GM19467 (cell line): Measurements from ENCODE around the gene DUSP2.
"Not testable (repeated sequence)": the region's sequence is repeated elsewhere in the genome, so short reads cannot be mapped to it uniquely, and the experiment has no call there.

Experiments
- ATAC-seq: cut with Tn5 transposase; IDR thresholded peaks from one replicate; pipeline ENCODE4 v1.9.1; 2021; ENCODE audit warnings: mild to moderate bottlenecking, moderate library complexity; ENCODE audit not compliant: unreplicated experiment

The DUSP2 gene

DNA sequence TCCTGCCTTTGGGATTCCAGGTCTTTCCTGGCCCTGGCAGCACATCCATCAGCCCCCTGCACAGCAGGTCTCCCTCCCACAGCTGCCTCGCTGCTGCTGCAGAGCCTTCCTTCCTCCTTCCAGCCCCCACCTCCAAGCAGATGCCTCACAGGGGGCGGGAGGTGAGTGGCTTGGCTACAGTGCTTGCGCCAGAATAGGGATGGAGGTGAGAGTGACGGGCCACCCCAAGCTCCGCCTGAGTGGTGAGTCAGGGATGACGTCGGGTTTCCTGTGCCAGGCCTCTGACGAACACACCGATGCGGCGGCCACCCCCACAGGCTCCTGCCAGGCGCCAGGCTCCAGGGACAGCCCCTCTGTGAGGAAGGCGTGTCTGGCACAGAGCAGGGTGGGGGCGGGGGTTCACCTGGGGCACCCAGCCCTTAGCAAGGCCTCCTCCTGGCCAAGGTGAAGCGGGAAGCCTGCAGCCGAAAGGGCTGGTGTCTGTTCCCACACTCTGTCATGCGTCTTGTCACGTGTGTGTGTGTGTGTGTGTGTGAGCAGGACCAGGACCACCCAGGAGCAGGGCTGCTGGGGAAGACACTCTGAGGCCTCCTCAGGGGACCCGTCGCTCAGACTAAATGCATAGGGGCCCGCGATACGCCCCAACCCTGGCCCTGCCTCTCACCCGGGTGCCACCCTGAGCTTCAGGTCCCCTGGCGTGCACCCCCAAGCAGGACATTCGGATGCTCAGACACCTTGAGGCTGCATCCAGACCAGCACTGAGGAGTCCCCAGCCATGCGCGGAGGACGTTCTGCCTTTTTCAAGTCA lies 3.4 kb upstream of the DUSP2 start:
- ATAC-seq, result peak; percentile 36

DNA sequence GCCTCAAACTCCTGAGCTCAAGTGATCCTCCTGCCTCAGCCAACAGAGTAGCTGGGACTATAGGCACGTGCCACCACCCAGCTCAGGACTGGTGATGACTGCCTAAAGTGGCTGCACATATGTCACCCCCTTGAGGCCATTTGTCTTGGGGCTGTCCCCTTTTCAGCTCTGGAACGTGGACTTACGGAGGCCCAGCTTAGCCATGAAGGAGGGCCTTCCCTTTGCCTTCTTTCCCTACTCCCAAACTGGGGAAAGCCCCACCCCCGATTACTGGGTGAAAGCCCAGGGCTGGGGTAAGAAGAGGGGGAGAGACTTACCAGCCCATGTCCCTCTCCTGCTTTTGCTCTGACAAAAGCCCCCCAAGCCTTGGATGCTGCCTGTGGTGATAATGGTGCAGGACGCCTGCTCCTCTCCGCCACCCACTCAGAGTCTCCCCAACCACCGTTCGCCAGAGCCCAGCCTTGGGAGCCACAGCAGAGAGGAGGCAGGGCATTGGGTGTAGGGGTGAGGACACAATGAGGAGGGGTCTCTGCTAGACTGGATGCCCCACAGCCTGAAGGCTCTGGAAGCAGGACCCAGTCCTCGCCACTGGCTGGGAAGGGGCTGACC lies 2.5 kb upstream of the DUSP2 start:
- ATAC-seq, result no peak

DNA sequence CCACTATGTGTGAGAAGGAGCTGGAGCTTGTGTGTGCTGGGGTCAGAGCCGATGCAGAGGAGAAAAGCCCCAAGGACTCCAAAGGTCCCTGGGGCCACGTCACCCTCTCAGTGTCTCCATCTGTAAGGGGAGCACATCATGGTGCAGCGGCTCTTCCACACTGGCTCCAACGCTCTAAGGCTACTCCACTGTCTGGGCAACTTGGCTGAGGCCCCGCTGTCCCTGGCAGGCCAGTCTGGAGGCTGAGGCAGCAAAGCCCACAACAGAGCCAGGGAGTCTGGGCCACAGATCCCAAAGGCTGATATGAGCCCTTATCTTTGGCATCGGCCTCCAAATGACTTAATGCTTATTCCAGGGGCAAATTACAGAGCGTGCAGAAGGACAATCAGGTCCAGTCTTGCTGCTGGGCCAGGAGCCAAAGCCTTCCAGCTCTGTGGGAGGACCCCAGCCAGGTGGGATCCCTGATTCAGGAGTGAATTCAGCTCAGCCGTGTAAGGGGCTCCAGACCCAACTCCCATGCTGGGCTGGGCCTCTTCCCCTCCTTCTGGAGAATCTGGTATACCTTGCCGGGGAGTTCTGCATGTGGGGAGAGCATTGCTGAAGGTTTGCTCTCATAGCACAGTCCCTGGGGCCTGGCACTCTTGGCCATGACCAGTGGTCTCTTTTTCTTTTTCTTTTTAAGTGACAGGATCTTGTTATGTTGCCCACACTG lies 1.8 kb upstream of the DUSP2 start:
- no peak for ATAC-seq

DNA sequence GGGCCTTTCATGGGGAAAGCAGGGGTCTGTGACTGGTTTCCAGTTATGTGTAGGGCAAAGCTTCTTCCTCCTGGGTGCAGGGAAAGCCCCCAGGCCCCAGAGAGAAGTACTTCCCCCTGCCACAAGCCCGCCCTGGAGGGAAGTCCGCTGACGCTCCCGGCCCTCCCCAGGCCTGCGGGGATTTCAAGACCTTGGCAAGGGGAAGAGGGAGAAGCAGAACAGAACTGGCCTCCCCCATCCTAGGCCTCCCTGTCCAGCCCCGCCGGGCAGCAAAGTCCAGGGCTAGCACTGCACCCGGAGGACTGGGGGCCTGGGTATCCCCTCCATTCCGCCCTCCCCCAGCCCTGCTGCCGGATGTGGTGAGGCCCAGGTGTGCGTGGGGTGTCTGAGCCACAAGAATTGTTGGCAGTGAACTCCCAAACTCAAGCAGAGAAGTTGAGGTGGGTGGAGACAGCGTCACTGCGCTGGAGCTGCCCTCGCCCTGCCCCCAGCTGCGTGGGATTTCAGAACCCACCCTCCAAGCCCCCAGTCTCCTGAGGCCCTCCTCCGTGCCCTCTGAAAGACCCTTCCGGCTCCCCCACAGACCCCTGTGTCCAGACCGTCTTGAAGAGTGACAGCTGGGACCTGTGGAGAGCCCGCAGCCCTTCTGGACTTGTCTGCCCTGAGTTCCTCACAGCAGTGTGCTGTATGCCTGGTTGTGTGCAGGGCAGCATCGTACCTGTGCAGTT lies 1.1 kb upstream of the DUSP2 start:
- no peak for ATAC-seq

DNA sequence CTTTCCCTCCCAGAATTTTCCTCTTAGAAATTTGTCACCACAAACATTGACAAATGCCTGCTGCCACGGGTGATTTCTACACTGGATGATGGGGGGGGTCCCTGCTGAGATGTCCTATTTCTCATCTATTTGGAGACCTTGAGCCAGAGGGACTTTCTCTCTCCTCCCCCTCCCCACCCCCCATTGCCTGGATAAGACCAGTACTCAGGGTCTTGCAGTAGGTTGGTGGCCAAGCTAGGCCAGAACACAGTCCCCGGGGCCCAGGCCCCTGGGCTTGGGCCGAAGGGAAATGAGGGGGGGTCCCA lies 560 bp upstream of the DUSP2 start:
- no peak for ATAC-seq

DNA sequence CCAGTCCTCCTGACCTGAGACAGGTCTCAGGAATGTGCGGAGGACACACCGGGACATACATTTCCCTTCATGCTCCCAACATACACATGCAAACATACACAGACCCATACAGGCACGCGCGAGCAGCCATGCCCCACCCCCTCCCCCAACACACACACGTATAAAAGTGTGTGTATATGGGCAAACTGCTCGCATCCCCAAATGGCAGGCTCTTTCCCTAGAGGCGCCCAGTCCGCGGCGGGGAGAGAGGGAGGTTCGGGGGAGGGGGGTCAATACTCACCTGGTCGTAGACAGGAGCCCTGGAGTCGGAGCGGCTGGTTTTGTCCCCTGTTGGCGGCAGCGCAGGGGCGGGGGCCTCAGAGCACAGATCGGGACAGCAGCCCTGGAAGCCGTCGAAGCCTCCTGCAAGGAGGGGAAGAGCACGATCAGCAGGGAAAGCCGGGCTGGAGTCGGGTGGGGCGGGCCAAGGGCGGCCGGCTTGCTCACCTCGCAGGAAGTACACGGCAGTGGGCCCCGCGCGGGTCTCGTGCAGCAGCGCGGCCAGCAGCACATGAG lies 682 bp downstream of the DUSP2 start:
- ATAC-seq, result no peak

DNA sequence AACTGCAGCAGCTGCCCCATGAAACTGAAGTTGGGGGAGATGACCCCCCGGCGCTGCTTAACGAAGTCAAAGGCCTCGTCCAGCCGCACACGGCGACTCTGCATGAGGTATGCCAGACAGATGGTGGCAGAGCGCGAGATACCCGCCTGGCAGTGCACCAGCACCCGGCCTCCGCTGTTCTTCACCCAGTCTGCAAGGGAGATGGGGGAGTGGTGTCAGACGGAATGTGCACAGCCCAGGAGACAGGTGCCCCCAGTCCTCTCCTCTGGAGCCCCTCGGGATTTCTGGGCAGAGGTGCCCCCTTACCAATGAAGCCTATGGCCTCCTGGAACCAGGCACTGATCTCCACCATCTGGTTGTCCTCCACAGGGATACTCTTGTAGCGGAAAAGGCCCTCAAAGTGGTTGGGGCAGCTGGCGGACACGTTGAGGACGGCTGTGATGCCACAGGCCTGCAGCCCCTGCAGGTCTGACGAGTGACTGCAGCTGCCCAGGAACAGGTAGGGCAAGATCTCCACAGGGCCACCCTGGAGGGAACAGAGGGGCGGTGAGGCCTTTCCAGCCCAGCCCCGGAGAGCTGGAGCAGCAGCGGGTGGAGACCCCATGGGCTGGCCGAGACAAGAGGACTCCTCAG lies 1.3 kb downstream of the DUSP2 start:
- no peak for ATAC-seq

DNA sequence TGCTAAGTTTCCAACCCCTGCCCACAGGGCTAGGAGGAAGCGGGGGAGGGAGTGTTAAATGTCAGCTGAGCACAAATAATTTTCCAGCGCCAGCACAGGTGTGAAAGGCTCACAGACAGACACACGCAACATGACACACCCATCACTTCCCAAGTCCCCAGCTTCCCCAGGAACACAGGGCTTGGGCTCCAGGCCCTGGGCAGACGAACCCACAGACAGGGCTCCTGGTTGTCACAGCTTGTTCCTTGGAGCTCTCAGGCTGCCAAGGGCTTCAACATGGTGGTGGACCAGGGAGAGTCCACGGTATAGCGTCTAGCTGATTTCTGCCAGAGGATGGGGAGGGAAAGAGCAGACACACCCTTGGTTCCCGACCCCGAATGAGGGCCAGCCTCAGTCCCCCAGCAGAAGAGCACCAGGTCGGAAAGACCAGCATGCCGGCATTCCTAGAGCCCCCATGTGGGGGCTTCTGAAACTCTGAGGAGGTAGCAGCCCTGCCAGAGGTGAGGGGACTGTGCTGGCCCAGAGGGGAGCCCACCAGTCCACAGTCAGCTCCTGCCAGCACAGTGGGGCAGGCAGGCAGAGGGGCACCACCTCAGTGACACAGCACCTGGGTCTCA lies 1.9 kb downstream of the DUSP2 start:
- no peak for ATAC-seq

DNA sequence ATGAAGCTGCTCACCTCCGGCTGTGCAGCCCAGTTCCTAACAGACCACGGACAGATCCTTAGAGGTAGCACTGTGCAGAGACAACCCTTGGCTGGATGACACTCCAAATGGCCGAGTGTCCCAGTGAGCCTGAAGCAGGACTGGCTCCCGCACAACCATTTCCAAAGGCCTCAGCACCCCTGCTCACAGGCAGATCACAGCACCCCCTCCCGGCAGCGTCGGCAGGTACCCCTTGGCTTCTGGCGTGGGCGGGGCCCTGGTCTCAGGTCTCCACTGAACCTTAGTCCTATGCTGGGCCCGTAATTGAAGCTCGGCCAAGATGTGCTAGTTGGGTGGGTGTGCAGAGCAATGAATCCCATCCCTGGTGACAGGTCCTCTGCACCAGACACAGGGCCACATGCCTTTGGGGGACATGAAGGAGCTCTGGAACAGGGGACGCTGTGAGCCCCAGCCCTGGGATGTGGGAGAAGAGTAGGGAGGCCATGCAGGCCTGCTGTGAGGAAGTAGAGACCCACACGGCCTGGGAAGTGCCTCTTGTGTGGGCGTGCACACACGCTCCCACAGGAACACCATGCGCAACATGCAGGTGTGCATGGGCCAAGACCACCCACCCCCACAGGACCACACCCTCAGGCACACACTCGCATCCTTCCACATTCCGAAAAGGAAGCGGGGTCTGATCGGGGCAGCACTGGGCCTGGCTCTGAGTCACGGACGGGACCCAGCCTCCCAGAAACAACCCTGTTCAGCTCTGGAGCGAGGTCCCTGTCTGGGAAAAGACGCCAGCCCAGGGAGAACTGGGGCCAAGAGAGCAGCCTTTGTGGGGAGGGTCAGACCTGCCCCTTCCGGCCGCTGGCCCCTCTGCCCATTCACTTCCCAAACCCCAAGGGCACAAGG lies 2.8 kb downstream of the DUSP2 start:
- ATAC-seq, result no peak

DNA sequence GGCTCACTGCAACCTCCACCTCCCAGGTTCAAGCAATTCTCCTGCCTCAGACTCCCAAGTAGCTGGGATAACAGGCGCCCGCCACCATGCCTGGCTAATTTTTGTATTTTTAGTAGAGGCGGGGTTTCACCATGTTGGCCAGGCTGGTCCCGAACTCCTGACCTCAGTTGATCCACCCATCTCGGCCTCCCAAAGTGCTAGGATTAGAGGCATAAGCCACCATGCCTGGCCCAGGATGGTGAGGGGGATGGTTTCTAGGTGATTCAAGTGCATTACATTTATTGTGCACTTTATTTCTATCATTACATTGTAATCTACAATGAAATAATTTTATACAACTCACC lies 3.6 kb downstream of the DUSP2 start:
- ATAC-seq, result not testable (repeated sequence)

DNA sequence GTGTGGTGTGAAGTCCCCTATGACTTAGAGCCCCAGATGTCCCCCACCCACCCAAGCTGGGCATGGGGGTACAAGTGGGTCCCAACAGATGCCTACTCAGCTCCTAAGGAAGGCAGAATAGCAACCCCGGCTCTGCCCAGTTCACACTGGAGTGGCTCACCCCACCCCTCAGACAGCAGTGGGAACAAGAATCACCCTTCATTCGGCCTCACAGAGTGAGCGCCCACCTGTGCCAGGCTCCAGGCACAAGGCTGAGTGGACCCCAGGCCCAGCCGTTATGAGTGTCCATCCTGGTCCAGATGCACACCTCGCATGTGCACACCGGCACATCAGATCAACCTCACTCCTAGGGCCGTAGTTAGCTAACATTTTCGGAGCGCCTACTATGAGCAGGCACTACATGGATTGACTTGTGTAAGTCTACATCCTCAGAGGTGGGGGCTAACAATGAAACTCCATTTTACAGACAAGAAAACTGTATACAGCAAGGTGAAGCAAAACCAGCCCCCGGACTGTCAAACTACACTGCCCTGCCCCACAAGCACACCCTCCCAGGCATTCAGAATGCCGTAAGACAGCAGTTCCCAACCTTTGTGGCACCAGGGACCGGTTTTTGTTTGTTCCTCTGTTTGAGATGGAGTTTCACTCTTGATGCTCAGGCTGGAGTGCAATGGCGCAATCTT lies 4.2 kb downstream of the DUSP2 start:
- ATAC-seq, result no peak

DNA sequence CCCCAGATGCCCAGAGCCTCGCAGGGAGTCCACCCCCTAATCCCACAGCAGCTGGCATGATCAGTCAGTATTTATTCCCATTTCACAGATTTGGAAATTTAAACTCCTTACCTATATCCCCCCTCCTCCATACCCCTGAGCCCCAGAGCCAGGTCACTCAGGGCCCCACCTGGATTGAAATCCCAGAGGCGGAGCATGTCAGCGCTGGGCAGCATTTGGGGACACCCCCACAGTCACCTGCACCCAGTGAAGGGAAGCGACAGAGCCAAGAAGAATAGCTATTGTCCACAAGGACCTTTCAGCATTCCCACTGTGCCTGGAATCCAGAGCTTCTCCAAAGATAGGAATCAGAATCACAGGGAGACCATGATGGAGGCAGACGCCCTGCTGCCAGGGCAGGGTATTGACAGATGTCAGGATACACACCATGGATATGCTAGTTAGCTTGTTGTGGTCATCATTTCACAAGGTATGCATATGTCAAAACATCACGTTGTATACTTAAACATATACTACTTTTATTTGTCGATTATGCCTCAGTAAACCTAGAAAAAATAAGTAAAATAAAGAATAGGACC lies 6.0 kb downstream of the DUSP2 start:
- ATAC-seq, result no peak

DNA sequence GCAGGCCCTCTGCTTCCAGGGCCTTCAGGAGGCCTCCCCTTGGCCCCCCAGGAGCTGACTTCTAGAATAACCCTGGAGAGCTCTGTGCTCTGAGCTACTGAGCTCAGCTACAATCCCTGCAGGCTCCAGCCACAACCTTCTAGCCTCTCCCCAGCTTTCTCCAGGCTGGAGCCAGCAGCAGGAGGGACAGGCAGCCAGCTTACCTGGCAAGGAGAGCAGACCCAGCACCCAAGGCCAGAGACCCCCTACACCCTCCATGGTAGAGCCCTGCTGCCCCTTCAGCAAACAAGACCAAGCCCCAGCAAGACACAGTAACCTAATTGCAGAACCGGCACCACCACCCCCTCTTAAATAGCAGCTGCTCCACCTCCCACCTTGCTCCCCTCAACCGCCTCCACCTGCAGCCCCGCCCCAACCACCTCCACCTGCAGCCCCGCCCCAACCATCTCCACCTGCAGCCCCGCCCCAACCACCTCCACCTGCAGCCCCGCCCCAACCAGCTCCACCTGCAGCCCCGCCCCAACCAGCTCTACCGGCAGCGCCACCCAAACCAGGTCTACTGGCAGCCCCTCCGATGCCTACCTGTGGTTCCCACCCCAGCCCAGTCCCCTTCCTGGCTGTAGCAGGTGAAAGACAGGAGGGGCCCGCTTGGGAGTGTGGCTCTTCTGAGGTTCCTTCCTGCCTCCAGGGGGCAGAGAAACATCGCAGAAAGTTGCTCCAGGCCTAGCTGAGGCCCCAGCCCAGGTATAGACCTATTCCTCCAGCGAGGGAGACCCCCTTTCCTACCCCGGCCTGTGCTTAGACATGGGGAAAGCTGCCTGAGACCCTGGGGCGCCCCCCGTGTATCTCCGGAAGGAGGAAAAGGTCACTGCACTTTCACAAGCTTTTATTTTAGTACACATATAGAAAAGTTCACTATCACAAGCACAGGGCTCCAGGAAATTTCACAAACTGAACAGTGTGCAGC lies 6.8 kb downstream of the DUSP2 start, which contains the start of gene ASTL:
Gene ASTL (minus strand): TSS at position 324 of the 967 bp plus-strand sequence. CDS start 66 bp downstream, at position 258.
- ATAC-seq, result no peak

DNA sequence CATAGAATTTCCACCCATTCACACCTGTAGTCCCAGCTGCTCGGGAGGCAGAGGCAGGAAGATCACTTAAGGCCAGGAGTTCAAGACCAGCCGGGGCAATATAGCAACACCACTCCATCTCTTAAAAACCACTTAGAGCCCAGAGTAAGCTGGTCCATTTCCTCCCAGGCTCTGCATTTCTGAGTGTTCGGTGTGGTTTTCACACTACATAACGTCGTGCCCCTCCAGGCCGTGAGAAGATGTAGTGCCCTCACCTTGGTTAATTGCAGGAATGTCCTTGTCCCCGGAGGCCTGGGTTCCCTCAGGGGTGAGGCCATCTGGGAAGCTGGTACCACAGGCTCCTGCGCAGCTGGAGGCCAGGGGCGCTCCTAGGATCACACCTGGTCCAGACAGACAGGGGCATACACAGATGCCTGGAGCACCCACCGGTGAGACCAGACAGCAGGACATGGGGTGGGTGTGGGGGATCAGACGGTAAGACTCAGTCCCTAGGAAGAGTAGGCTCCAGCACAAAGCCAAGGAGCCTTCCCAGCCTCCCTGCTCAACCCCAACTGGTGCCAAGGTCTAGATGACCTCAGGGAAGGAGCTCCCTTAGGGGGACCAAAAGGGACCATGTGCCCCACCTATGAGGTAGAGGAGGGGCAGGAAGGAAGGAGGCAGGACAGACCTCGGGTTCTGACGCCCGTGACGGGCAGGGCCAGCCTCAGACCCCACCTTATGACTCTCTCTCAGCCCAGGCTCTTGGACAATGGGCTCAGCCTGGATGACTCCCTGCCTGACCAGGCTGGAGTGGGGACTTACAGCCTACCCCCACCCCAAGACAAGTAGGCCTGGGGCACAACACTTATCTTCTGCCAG lies 7.7 kb downstream of the DUSP2 start:
- no peak for ATAC-seq

DNA sequence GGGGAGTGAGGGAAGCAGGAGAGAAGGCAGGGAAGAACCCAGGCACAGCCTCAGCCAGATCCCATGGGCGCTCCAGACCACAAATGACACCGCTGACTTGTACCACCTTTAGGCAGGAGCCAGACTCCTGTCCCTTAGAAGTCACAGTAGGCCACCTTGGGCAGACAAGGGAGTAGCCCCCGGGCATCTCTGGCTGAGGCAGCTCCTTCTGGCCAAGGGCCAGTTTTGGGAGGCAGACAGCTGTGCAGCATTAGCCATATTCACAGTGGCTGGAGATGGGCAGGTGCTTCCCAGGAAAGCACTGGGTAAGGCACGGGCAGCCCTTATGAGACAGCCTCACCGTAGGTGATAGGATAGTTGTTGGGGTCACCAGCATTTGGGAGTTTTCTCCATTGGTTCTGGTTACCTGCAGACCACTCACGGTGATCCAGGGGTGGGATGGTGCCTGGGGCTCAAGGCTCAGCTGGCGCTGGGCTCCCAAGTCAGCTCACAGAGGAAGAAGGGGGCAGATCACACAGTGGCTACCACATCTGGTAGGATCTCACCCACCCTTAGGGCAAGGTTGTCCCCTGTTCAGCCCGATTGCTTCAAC lies 9.0 kb downstream of the DUSP2 start:
- ATAC-seq, result no peak

DNA sequence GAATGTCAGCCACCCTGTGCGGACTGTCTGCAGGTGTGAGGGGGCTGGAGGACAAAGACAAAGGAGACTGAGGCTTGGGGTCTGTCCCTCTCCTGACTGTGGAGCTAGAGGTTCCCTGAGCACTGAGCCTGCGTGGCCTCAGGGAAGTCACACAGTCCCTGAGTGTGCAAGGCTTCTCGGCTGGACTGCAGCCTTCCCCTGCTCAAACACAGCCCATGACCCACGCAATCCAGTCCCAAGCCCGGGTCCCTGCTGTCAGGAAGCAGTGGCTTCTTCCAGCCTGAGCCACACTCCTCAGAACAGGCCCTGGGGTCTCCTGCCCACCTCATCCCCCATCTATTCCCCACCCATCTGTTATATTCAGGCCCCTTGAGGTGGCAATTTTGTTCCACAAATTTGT lies 9.6 kb downstream of the DUSP2 start:
- no peak for ATAC-seq
